ENCODE measurements around the gene ZC3H10.

DNA sequence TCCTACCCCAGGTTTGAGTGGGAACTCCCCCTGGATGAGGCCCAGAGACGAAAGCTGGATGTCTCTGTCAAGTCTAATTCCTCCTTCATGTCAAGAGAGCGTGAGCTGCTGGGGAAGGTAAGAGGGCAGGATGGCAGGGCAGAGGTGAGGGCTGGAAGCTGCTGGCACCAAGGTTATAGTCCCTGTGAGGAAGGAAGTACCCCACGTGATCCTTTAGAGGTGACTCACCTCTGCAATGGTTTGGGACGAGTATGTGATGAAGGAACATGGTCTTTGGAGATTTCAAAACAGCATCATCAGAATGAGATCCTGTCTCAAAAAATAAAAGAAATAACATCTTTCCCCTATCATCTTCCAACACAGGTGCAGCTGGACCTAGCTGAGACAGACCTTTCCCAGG lies 25.2 kb downstream of the ZC3H10 start:
- TF ChIP-seq POLR2A (IDR thresholded peaks at IDR 0.05), result no peak
- TF ChIP-seq, protein P1, sequence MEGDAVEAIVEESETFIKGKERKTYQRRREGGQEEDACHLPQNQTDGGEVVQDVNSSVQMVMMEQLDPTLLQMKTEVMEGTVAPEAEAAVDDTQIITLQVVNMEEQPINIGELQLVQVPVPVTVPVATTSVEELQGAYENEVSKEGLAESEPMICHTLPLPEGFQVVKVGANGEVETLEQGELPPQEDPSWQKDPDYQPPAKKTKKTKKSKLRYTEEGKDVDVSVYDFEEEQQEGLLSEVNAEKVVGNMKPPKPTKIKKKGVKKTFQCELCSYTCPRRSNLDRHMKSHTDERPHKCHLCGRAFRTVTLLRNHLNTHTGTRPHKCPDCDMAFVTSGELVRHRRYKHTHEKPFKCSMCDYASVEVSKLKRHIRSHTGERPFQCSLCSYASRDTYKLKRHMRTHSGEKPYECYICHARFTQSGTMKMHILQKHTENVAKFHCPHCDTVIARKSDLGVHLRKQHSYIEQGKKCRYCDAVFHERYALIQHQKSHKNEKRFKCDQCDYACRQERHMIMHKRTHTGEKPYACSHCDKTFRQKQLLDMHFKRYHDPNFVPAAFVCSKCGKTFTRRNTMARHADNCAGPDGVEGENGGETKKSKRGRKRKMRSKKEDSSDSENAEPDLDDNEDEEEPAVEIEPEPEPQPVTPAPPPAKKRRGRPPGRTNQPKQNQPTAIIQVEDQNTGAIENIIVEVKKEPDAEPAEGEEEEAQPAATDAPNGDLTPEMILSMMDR (IDR thresholded peaks at IDR 0.05), result no peak
- no peak for TF ChIP-seq POLR2AphosphoS5 (IDR thresholded peaks at IDR 0.05; ENCODE audit: insufficient read depth in 1 of 2, low read depth in 1 of 2)

All from vagina (tissue), 2 donors.